K562 (cell line): ENCODE data around the gene GOLPH3L. TPM values are rescaled to one million over a fixed set of nuclear protein-coding genes. Genes with fewer than 3 reads are reported as not detected.

Experiments
- ARID1B ChIP-seq: fragments of 450-650 bp; IDR thresholded peaks from 2 replicates; pipeline ENCODE4 v1.6.1; 2016; ENCODE audit warnings: antibody characterized with exemption, mild to moderate bottlenecking, inconsistent platforms
- DMBX1 ChIP-seq: fragments of 250-450 bp; sonication (Bioruptor Pico); IDR thresholded peaks from 2 replicates; pipeline ENCODE4 v1.8.0; 2022; ENCODE audit warnings: inconsistent platforms, mild to moderate bottlenecking, moderate library complexity, borderline replicate concordance
- ETV5 ChIP-seq: sonication (generic); formaldehyde crosslinking; IDR thresholded peaks from 2 replicates; pipeline ENCODE4 v1.4.0; 2020; ENCODE audit warnings: low read depth, mild to moderate bottlenecking, missing genetic modification reagents
- GATA2 ChIP-seq: sonication (generic); formaldehyde crosslinking; IDR thresholded peaks from 2 replicates; pipeline ENCODE4 v1.4.0; 2020; ENCODE audit warnings: mild to moderate bottlenecking, missing genetic modification reagents
- MAFK ChIP-seq: IDR thresholded peaks from 2 replicates; pipeline ENCODE4 v1.6.1; 2011; ENCODE audit warnings: low read length, improper control_type of control experiment
- MEIS2 ChIP-seq: fragments of 450-650 bp; IDR thresholded peaks from 2 replicates; pipeline ENCODE4 v1.6.1; 2014; ENCODE audit warnings: mild to moderate bottlenecking; ENCODE audit not compliant: partially characterized antibody
- NFRKB ChIP-seq: fragments of 450-650 bp; IDR thresholded peaks from 2 replicates; pipeline ENCODE4 v1.6.1; 2016; ENCODE audit warnings: low read depth
- NR1H2 ChIP-seq: sonication (generic); formaldehyde crosslinking; IDR thresholded peaks from 2 replicates; pipeline ENCODE4 v1.4.0; 2020; ENCODE audit warnings: mild to moderate bottlenecking, missing genetic modification reagents
- TFAM ChIP-seq: fragments of 250-450 bp; sonication (Bioruptor Pico); conservative IDR thresholded peaks from 2 replicates; pipeline ENCODE4 v1.5.0; 2021; ENCODE audit warnings: mild to moderate bottlenecking, moderate library complexity
- ZBTB17 ChIP-seq: fragments of 450-650 bp; formaldehyde crosslinking; IDR thresholded peaks from 2 replicates; pipeline ENCODE4 v1.4.0; 2020; ENCODE audit warnings: mild to moderate bottlenecking
- ZFP1 ChIP-seq: fragments of 450-650 bp; formaldehyde crosslinking; IDR thresholded peaks from 2 replicates; pipeline ENCODE4 v1.4.0; 2020; ENCODE audit warnings: mild to moderate bottlenecking, mixed read lengths
- ZNF398 ChIP-seq: fragments of 250-450 bp; sonication (Bioruptor Pico); IDR thresholded peaks from 2 replicates; pipeline ENCODE4 v1.8.0; 2021; ENCODE audit warnings: moderate library complexity, mild to moderate bottlenecking, inconsistent platforms
- ZNF592 ChIP-seq: fragments of 450-650 bp; IDR thresholded peaks from 2 replicates; pipeline ENCODE4 v1.6.1; 2017; ENCODE audit warnings: antibody characterized with exemption, mild to moderate bottlenecking
- polyA plus RNA-seq, 8 experiments: library from polyadenylated mRNA; depleted of rRNA in 4 of 8; stranded (reverse) in 5 of 8; unstranded in 3 of 8; fragments of >200 nt; fragmentation: Nextera tagmentation in 2 of 8; fragmentation: Illumina TruSeq in 1 of 8; extraction: Ambion mirVana in 2 of 8; extraction: Trizol in 1 of 8; gene quantifications; 2 replicates each; pipeline versions ENCODE4 v1.2.1 to v1.2.3, GENCODE V29; 2011 to 2014; ENCODE audit warnings: inconsistent platforms in 1 of 8, missing spikeins in 1 of 8
- total RNA-seq, 7 experiments: library from RNA; depleted of rRNA in 6 of 7; stranded (reverse); fragments of >200 nt in 6 of 7; fragmentation: Illumina TruSeq in 2 of 7; extraction: Trizol in 2 of 7; gene quantifications; 2 replicates each; pipeline versions ENCODE4 v1.2.1 to v1.2.3, GENCODE V29; 2011 to 2021; ENCODE audit warnings: low replicate concordance in 1 of 7
- TF ChIP-seq, protein P1 (sequence below): IDR thresholded peaks from 2 replicates; pipeline ENCODE4 v1.6.1; 2012; ENCODE audit warnings: low read depth, low read length, improper control_type of control experiment, borderline replicate concordance
- TF ChIP-seq, protein P2 (sequence below): fragments of 250-450 bp; sonication (Bioruptor Pico); IDR thresholded peaks from 2 replicates; pipeline ENCODE4 v1.8.0; 2021; ENCODE audit warnings: mild to moderate bottlenecking, moderate library complexity
- TF ChIP-seq, protein P3 (sequence below): fragments of 450-650 bp; formaldehyde crosslinking; IDR thresholded peaks from 2 replicates; pipeline ENCODE4 v1.4.0; 2022; ENCODE audit warnings: missing genetic modification characterization

GOLPH3L gene
- total and polyA plus RNA-seq, 9 of the 15 experiments (the other 6 are each of a cell fraction or from before 2014, with no cell fraction given): 8.1 to 42.1 (median 21.6) TPM

- TF ChIP-seq, protein P1, sequence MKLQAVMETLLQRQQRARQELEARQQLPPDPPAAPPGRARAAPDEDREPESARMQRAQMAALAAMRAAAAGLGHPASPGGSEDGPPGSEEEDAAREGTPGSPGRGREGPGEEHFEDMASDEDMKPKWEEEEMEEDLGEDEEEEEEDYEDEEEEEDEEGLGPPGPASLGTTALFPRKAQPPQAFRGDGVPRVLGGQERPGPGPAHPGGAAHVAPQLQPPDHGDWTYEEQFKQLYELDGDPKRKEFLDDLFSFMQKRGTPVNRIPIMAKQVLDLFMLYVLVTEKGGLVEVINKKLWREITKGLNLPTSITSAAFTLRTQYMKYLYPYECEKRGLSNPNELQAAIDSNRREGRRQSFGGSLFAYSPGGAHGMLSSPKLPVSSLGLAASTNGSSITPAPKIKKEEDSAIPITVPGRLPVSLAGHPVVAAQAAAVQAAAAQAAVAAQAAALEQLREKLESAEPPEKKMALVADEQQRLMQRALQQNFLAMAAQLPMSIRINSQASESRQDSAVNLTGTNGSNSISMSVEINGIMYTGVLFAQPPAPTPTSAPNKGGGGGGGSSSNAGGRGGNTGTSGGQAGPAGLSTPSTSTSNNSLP: no peak
- TF ChIP-seq MEIS2: peak; percentile 98
- TF ChIP-seq ARID1B: peak; percentile 39
- TF ChIP-seq ZNF592: peak; percentile 92
- TF ChIP-seq GATA2: no peak
- TF ChIP-seq DMBX1 (CRISPR knock-in tag): peak; percentile 89
- 0 out of 2 replicates have a peak, but pooled peaks have one; percentile 39 for TF ChIP-seq ETV5 (CRISPR knock-in tag)
- TF ChIP-seq MAFK: peak; percentile 57; the same call in 1 of the 2 replicates
- TF ChIP-seq, protein P2, sequence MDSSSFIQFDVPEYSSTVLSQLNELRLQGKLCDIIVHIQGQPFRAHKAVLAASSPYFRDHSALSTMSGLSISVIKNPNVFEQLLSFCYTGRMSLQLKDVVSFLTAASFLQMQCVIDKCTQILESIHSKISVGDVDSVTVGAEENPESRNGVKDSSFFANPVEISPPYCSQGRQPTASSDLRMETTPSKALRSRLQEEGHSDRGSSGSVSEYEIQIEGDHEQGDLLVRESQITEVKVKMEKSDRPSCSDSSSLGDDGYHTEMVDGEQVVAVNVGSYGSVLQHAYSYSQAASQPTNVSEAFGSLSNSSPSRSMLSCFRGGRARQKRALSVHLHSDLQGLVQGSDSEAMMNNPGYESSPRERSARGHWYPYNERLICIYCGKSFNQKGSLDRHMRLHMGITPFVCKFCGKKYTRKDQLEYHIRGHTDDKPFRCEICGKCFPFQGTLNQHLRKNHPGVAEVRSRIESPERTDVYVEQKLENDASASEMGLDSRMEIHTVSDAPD (CRISPR knock-in tag): 0 out of 2 replicates have a peak, but pooled peaks have one; percentile 29
- TF ChIP-seq NR1H2 (CRISPR knock-in tag): 0 out of 2 replicates have a peak, but pooled peaks have one; percentile 34
- 0 out of 2 replicates have a peak, but pooled peaks have one; percentile 50 for TF ChIP-seq NFRKB
- no peak for TF ChIP-seq ZFP1 (CRISPR knock-in tag)
- TF ChIP-seq, protein P3, sequence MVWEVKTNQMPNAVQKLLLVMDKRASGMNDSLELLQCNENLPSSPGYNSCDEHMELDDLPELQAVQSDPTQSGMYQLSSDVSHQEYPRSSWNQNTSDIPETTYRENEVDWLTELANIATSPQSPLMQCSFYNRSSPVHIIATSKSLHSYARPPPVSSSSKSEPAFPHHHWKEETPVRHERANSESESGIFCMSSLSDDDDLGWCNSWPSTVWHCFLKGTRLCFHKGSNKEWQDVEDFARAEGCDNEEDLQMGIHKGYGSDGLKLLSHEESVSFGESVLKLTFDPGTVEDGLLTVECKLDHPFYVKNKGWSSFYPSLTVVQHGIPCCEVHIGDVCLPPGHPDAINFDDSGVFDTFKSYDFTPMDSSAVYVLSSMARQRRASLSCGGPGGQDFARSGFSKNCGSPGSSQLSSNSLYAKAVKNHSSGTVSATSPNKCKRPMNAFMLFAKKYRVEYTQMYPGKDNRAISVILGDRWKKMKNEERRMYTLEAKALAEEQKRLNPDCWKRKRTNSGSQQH (CRISPR knock-in tag): no peak
- no peak for TF ChIP-seq TFAM (CRISPR knock-in tag)
- TF ChIP-seq ZNF398 (CRISPR knock-in tag): no peak
- TF ChIP-seq ZBTB17 (CRISPR knock-in tag): peak; percentile 83
Observed at GRCh38 chr1:150615346-150616201, 81.4 kb downstream of the GOLPH3L start (continued).
